Measurements from ENCODE around the gene PTPRE. TPM values are rescaled to one million over a fixed set of nuclear protein-coding genes. Genes with fewer than 3 reads are reported as not detected.

Gene PTPRE
- total RNA-seq, 1 donor from 2014 or later = 70.6 TPM

DNA sequence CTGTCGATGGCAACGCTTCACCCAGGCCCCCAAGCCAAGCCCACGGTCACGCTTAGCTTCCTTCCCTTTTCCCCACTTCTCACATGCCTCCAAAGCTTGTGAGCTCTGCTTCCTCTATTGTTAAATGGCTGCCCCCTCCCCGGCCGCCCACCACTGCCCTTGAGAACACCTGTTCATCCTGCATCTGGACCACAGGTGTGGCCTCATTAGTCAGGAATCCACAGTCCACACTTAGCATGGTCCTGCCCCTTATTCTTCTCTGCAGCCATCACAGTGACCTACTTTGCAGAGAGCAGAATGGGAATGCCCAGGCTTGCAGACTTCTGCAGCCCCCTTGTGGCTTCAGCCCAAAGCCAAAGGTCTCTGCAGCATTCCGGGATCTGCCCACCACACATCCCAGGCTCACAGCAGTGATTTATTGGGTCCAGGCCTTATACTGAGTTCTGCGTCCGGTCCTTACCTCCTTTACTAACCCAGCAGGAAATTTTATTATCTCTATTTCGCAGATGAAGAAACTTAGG, 66.9 kb downstream of the PTPRE start:
- intact Hi-C loops (cut with DNase I) = no loop called here

DNA sequence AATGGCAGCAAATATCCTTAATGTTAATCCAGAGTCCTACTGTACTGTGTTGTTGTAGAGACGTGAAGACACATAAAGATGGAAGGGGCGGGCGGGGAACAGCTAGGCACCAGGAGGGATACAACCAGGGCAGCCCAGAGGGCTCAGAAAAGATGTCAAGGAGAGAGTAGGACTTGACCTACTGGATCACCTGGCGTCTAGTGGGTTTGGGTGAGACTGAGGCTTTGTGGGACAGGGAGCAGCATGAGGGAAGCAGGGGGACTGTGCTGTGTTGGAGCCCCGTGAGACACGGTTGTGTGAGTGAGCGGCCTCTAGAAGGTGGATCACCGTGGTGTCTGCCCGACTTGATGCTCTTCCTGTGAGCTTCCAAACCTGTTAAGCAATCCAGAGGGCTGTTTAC, 68.0 kb downstream of the PTPRE start:
- Histone ChIP-seq H3K27ac (no peak overlapping the region), H3K4me1 (peaks cover 46% of the 10 kb centered on the region), H3K9me3 (no peaks in the 10 kb centered on the region), H3K36me3 (no peaks in the 10 kb centered on the region), H3K27me3 (no peaks in the 10 kb centered on the region), H3K4me3 (no peak overlapping the region)
- intact Hi-C loops (cut with DNase I) = no loop called here
- no peak for DNase-seq
- TF ChIP-seq, protein P1, sequence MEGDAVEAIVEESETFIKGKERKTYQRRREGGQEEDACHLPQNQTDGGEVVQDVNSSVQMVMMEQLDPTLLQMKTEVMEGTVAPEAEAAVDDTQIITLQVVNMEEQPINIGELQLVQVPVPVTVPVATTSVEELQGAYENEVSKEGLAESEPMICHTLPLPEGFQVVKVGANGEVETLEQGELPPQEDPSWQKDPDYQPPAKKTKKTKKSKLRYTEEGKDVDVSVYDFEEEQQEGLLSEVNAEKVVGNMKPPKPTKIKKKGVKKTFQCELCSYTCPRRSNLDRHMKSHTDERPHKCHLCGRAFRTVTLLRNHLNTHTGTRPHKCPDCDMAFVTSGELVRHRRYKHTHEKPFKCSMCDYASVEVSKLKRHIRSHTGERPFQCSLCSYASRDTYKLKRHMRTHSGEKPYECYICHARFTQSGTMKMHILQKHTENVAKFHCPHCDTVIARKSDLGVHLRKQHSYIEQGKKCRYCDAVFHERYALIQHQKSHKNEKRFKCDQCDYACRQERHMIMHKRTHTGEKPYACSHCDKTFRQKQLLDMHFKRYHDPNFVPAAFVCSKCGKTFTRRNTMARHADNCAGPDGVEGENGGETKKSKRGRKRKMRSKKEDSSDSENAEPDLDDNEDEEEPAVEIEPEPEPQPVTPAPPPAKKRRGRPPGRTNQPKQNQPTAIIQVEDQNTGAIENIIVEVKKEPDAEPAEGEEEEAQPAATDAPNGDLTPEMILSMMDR (IDR thresholded peaks at IDR 0.05) = no peak
- no peak for ATAC-seq

More for the DNA sequence above, 66.9 kb downstream of the PTPRE start:
- Histone ChIP-seq H3K9me3 (no peaks in the 10 kb centered on the region), H3K27ac (no peak overlapping the region), H3K4me1 (peaks cover 40% of the 10 kb centered on the region), H3K27me3 (no peaks in the 10 kb centered on the region), H3K4me3 (no peak overlapping the region), H3K36me3 (no peaks in the 10 kb centered on the region)
- TF ChIP-seq, protein P1 (IDR thresholded peaks at IDR 0.05) = peak; percentile 11
- DNase-seq (no peak), ATAC-seq (peak; percentile 42)

DNA sequence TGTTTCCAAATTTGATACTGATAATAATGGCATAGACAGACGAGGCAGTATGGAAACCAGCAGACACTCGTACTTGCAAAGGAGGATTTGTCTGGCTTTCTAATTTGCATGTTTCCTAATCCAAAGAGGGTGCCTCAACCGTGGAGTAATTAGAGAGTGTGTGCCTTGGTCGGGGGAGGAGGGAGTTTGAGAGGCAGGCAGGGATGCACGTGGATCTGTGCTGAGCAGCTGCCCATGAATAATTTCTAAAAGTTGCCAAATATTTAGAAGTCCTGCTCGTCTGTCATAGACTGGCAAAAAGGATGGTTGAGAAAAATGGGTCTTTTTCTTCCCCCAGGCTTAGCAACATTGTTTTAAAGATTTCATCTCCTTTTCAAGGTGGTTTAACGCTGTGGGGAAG, 69.4 kb downstream of the PTPRE start:
- Histone ChIP-seq H3K9me3 (no peaks in the 10 kb centered on the region), H3K4me1 (peaks cover 46% of the 10 kb centered on the region), H3K27me3 (no peaks in the 10 kb centered on the region), H3K4me3 (no peak overlapping the region), H3K27ac (peak overlapping the region; percentile 72), H3K36me3 (no peaks in the 10 kb centered on the region)
- intact Hi-C loops (cut with DNase I) = no loop called here
- DNase-seq (no peak), ATAC-seq (no peak)
- TF ChIP-seq, protein P1 (IDR thresholded peaks at IDR 0.05) = no peak

DNA sequence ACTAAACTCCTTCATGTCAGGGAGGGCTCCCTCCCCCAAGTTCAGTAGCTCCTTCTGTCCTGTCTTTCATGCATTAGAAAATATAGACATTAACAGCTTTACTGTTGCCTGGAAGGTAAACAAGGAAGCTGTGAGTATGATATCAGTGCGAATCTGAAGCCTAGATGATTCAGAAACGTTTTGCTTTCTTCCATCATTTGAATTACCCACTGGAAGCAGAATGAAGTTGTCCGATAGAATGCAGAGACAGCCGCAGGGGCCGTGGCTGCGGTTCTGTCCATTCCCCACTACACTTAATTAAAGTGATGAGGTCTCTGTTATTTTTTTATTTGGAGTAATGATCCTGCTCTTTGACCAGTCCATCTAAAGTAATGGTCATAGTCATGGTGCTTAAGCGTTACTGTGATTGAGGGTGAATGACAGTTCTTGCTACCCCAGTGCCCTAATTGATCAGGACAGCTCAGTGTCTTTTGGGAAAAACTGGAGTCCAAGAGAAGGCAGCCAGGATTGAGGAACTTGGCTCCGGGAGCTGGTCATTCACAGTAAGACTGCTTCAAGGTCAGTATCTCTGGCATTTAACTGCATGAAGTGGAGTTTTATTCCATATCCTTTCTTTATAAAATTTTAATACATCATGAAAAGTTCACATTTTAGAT, 69.9 kb downstream of the PTPRE start:
- Histone ChIP-seq H3K27ac (peak overlapping the region; percentile 72), H3K4me3 (no peak overlapping the region), H3K9me3 (no peaks in the 10 kb centered on the region), H3K36me3 (no peaks in the 10 kb centered on the region), H3K27me3 (no peaks in the 10 kb centered on the region), H3K4me1 (peaks cover 46% of the 10 kb centered on the region)
- TF ChIP-seq, protein P1 (IDR thresholded peaks at IDR 0.05) = no peak
- no peak for DNase-seq
- ATAC-seq = no peak
- intact Hi-C loops (cut with DNase I) = no loop called here

DNA sequence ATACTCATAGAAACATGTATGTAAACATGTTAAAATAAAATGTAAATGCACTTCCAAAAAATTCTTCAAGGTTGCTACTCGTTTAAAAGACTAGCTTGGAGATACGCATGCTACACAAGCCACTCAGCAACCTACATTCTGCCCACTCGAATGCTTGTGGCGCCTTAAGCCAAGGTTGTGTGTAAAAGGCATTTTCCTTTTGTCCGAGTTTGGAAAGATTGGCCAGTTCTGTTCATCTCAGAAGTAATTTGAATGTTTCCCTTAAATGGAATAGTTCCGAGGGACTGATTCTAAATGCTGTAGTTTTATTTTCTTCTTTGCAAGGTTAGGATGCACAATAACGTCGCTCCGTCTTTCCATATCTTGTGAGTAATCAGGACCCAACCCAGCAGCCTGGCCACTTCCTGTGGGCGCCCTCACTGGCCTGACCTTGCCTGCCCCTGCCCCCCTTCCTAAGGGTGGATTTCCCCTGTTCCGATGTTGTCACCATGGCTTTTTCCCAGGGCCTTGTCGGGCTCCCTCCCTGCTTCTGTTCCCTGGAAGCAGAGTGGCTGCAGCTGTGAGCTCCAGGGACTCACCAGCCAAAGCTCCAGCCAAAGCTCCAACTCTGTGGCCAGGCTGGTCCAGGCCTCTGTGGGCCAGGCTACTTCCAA, 70.6 kb downstream of the PTPRE start:
- Histone ChIP-seq H3K27ac (peak overlapping the region; percentile 72), H3K36me3 (no peaks in the 10 kb centered on the region), H3K9me3 (no peaks in the 10 kb centered on the region), H3K4me3 (peak overlapping the region; percentile 22), H3K4me1 (peaks cover 46% of the 10 kb centered on the region), H3K27me3 (no peaks in the 10 kb centered on the region)
- ATAC-seq (peak; percentile 93), DNase-seq (peak; percentile 80)
- TF ChIP-seq, protein P1 (IDR thresholded peaks at IDR 0.05) = no peak
- intact Hi-C loops (cut with DNase I) = no loop called here

Data from upper lobe of right lung (tissue), 1 donor.